ENCODE data around the gene KIAA0319L.

The KIAA0319L gene

DNA sequence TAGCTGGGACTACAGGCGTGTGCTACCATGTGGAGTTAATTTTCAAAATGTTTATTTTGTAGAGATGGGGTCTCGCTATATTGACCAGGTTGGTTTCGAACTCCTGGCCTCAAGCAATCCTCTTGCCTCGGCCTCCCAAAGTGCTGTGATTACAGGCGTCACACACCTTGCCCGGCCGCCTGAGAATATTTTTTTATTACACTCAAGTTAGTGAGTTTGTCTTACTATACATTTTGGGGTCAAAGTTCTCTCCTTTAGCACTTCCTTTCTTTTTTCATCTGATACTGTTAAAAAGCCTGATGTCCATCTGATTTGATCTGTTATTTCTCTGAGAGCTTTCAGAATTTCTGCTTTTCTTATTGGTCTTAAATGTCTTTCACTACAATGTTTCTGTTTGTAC, 128.8 kb downstream of the KIAA0319L start:
- no peak overlapping the region for H3K27ac ChIP-seq
- TF ChIP-seq, protein P1, sequence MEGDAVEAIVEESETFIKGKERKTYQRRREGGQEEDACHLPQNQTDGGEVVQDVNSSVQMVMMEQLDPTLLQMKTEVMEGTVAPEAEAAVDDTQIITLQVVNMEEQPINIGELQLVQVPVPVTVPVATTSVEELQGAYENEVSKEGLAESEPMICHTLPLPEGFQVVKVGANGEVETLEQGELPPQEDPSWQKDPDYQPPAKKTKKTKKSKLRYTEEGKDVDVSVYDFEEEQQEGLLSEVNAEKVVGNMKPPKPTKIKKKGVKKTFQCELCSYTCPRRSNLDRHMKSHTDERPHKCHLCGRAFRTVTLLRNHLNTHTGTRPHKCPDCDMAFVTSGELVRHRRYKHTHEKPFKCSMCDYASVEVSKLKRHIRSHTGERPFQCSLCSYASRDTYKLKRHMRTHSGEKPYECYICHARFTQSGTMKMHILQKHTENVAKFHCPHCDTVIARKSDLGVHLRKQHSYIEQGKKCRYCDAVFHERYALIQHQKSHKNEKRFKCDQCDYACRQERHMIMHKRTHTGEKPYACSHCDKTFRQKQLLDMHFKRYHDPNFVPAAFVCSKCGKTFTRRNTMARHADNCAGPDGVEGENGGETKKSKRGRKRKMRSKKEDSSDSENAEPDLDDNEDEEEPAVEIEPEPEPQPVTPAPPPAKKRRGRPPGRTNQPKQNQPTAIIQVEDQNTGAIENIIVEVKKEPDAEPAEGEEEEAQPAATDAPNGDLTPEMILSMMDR (conservative IDR thresholded peaks at IDR 0.05), result no peak
- no peak for TF ChIP-seq ZFX (IDR thresholded peaks at IDR 0.05)

DNA sequence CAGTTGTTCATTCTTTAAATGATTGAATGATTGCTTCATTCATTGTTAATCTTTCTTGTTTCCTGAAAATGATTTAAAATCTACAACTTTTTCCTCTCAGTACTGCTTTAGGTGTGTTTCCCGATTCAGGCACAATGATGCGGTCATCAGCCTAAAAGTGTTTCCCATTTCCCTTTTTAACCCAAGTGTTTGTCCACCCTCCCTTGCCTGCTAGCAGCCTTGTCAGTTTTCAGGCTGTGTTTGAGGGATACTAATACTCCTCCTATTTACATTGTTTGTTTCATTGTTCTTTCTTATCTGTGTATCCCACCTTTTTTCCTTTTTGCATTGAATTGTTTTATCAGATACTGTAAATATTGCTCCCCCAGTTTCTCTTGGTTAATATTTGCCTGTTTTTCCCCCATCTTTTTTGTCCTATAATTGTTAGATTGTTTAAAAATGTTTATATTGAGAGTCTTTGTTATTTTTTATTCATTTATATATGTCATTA, 131.1 kb downstream of the KIAA0319L start:
- TF ChIP-seq, protein P1 (conservative IDR thresholded peaks at IDR 0.05), result no peak
- no peak for TF ChIP-seq ZFX (IDR thresholded peaks at IDR 0.05)

DNA sequence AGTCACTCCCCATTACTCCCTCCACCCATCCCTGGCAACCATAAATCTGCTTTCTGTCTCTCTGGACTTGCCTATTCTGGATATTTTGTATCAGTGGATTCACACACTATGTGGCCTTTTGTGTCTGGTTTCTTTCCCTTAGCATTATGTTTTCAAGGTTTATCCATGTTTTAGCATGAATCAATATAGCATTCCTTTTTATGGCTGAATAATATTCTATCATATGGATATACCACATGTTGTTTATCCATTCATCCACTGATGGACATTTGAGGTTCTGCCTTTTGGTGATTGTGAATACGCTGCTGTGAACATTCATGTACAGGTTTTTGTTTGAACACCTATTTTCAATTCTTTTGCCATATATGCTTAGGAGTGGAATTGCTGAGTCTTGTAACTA, 148.3 kb downstream of the KIAA0319L start:
- no peak for TF ChIP-seq ZFX (IDR thresholded peaks at IDR 0.05)
- TF ChIP-seq, protein P1 (conservative IDR thresholded peaks at IDR 0.05), result no peak
- H3K27ac ChIP-seq, result no peak overlapping the region

More for the DNA sequence above, 131.1 kb downstream of the KIAA0319L start:
- no peak overlapping the region for H3K27ac ChIP-seq

DNA sequence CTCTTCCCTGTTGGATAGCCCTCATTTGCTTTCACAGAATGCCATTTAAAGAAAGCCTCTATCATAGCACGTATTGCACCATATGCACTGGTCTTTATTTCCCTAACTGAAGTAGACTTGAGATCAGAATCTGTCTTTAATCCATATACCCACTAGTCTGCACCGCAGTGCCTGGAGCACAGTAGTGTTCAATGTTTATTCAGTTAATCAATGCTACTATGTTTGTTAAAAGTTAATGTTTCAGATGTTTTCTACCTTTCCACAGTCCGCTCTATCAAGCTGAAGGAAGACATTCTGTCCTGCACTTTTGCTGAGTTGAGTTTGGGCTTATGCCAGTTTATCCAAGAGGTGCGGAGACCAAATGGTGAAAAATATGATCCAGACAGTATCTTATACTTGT, 149.5 kb downstream of the KIAA0319L start:
- no peak overlapping the region for H3K27ac ChIP-seq
- TF ChIP-seq, protein P1 (conservative IDR thresholded peaks at IDR 0.05), result no peak
- no peak for TF ChIP-seq ZFX (IDR thresholded peaks at IDR 0.05)

GRCh38 chr1:35406103-35406502, 151.1 kb downstream of the KIAA0319L start:
- no peak overlapping the region for H3K27ac ChIP-seq
- TF ChIP-seq, protein P1 (conservative IDR thresholded peaks at IDR 0.05), result no peak
- TF ChIP-seq ZFX (IDR thresholded peaks at IDR 0.05), result no peak

DNA sequence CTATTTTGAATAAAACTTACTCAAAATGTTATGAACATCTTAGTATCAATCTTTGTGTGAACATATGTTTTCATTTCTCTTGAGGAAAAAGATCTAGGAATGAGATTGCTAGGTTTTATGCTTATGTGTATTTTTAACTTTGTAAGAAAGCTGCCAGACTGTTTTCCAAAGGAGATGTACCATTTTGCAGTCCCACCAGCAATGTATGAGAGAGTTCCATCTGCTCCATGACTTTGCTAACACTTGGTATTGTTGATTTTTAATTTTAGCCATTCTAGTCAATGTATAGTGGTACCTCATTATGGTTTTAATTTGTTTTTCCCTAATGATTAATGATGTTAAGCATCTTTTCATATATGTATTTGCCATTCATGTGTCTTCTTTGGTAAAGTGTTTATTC, 156.2 kb downstream of the KIAA0319L start:
- TF ChIP-seq ZFX (IDR thresholded peaks at IDR 0.05), result no peak
- TF ChIP-seq, protein P1 (conservative IDR thresholded peaks at IDR 0.05), result no peak
- H3K27ac ChIP-seq, result no peak overlapping the region

- H3K27ac ChIP-seq, result no peak overlapping the region
Observed at GRCh38 chr1:35398739-35399138, 158.5 kb downstream of the KIAA0319L start.

More at GRCh38 chr1:35398739-35399138, 158.5 kb downstream of the KIAA0319L start:
- TF ChIP-seq, protein P1 (conservative IDR thresholded peaks at IDR 0.05), result no peak
- TF ChIP-seq ZFX (IDR thresholded peaks at IDR 0.05), result no peak
